ENCODE results near the gene LCN9. TPM values are rescaled to one million over a fixed set of nuclear protein-coding genes. Genes with fewer than 3 reads are reported as not detected.

LCN9 gene
- polyA plus RNA-seq, 2 donors: not detected

DNA sequence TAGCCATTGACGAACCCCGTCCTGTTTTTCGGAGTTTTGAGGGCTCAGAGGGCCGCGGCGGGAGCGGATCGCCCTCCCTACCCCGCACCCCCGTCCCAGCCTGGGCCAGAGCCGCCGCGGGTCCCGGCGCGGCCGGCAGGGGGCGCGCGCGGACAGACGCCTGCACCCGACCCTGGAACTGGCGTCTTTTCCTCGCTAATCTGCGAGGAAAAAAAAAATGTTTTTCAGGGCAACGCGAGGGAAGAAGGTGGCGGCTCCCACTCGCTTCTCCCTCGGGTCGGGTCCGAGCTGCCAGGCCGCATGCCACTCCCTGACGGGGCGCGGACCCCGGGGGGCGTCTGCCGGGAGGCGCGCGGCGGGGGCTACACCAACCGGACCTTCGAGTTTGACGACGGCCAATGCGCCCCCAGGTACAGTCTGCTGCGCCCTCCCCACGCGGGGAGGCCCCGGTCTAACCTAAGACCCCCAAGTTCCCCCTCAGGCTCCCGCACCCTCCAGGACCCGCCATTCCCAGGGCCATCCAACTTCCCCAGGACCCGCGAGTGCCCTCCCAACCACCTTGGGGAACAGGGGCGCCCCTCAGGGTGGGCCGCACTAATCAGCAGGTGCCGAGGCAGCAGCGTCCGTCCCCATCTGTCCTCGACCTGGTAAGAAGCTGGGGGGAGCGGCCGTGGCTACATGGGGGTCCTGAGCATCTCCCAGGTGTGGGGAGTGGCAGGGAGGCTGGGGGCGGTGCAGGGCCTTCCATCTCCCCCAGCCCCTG is 39.0 kb downstream of the LCN9 start, which contains the start of gene KCNT1:
Gene KCNT1 (plus strand): TSS at position 227 of the 763 bp plus-strand sequence. CDS start 74 bp downstream, at position 301.
- Histone ChIP-seq H3K9me3 (ENCODE audit: control insufficient read depth in 2 of 2, insufficient read depth in 1 of 2, low read depth in 1 of 2, low read length in 1 of 2) (no peaks in the 10 kb centered on the region), H3K4me1 (ENCODE audit: control insufficient read depth in 2 of 2, insufficient read depth in 2 of 2, low read length in 1 of 2) (peaks cover 0 to 4% of the 10 kb centered on the region in 2 donors), H3K36me3 (ENCODE audit: control insufficient read depth in 2 of 2, insufficient read depth in 2 of 2, low read length in 1 of 2) (no peaks in the 10 kb centered on the region), H3K27me3 (ENCODE audit: control insufficient read depth in 1 of 2, insufficient read depth in 2 of 2, low read length in 2 of 2) (no peaks in the 10 kb centered on the region), H3K4me3 (ENCODE audit: low read depth in 1 of 2, low read length in 2 of 2) (no peak within 1 kb of the TSS), H3K27ac (ENCODE audit: low read depth in 2 of 2, low read length in 1 of 2) (no peak within 1 kb of the TSS)
- 12 to 13% methylated on average over 66 of the region's 66 CpGs for WGBS, 2 donors

DNA sequence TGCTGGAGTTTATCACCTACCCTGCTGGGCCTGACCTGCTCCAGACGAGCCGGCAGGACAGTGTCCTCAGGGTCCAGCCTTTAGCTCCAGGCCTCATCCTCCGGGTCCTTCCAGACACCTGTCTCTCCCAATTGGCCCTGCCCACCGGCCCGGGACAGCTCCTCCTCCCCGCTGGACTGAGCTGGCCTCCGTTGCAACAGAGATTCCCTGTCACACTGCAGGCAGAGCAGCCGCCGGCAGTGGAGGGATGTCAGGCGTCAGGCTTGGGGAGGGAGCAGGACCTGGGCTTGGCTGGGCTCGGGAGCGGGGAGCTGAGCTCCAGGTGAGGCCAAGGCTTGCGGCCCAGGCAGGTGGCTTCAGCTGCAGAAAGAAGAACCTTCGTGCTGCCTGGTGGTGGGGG is 40.6 kb downstream of the LCN9 start:
- no peaks in the 10 kb centered on the region for H3K36me3 ChIP-seq (ENCODE audit: control insufficient read depth in 2 of 2, insufficient read depth in 2 of 2, low read length in 1 of 2)
- H3K4me3 ChIP-seq (ENCODE audit: low read depth in 1 of 2, low read length in 2 of 2): no peak overlapping the region
- no peak overlapping the region for H3K27ac ChIP-seq (ENCODE audit: low read depth in 2 of 2, low read length in 1 of 2)
- 33 to 39% methylated on average over 14 of the region's 14 CpGs for WGBS, 2 donors
- H3K4me1 ChIP-seq (ENCODE audit: control insufficient read depth in 2 of 2, insufficient read depth in 2 of 2, low read length in 1 of 2): peaks cover 0 to 4% of the 10 kb centered on the region in 2 donors
- no peaks in the 10 kb centered on the region for H3K27me3 ChIP-seq (ENCODE audit: control insufficient read depth in 1 of 2, insufficient read depth in 2 of 2, low read length in 2 of 2)
- no peaks in the 10 kb centered on the region for H3K9me3 ChIP-seq (ENCODE audit: control insufficient read depth in 2 of 2, insufficient read depth in 1 of 2, low read depth in 1 of 2, low read length in 1 of 2)

DNA sequence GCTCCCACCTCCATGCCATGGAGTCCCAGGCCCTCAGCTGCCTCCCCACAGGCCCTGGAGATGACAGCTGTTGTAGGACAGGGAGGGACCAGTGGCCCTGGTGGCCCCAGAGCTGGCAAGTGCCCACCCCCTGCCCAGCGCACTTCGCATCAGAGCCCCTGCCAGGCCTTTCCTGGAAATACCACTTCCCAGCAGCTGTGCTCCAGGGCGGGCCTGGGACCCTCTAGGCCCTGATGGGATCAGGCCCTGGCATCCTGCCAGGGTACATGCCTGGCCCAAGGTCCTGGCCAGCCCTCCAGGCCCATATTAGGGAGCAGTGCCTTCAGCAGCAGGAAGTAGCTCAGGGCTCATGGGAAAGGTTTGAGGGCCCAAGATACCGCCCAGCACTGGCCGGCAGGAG is 41.4 kb downstream of the LCN9 start:
- no peak overlapping the region for H3K4me3 ChIP-seq (ENCODE audit: low read depth in 1 of 2, low read length in 2 of 2)
- H3K27ac ChIP-seq (ENCODE audit: low read depth in 2 of 2, low read length in 1 of 2): no peak overlapping the region
- no peaks in the 10 kb centered on the region for H3K36me3 ChIP-seq (ENCODE audit: control insufficient read depth in 2 of 2, insufficient read depth in 2 of 2, low read length in 1 of 2)
- no peaks in the 10 kb centered on the region for H3K27me3 ChIP-seq (ENCODE audit: control insufficient read depth in 1 of 2, insufficient read depth in 2 of 2, low read length in 2 of 2)
- no peaks in the 10 kb centered on the region for H3K9me3 ChIP-seq (ENCODE audit: control insufficient read depth in 2 of 2, insufficient read depth in 1 of 2, low read depth in 1 of 2, low read length in 1 of 2)
- 71 to 73% methylated on average over 5 of the region's 5 CpGs for WGBS, 2 donors
- H3K4me1 ChIP-seq (ENCODE audit: control insufficient read depth in 2 of 2, insufficient read depth in 2 of 2, low read length in 1 of 2): peaks cover 0 to 4% of the 10 kb centered on the region in 2 donors

DNA sequence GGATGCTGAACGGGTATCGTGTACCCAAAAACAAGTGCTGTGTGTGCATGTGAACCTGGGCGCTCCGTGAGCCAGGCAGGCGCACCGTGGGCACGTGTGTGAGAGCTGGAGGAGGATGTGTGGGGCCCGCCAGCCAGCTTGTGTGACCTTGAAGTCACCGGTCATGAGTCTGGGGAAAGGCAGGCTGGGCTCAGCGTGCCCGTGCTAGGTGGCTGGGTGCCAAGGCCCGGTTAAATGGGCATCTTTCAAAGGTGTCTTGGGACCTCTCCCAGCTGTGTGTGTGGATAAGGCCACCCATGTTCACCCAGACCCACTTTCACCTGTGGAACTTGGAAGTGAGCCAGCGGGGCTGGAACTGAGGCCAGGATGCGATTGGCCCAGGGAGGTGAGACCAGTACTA is 42.3 kb downstream of the LCN9 start:
- peaks cover 0 to 4% of the 10 kb centered on the region in 2 donors for H3K4me1 ChIP-seq (ENCODE audit: control insufficient read depth in 2 of 2, insufficient read depth in 2 of 2, low read length in 1 of 2)
- WGBS, 2 donors: 52 to 57% methylated on average over 14 of the region's 14 CpGs
- H3K9me3 ChIP-seq (ENCODE audit: control insufficient read depth in 2 of 2, insufficient read depth in 1 of 2, low read depth in 1 of 2, low read length in 1 of 2): no peaks in the 10 kb centered on the region
- no peaks in the 10 kb centered on the region for H3K36me3 ChIP-seq (ENCODE audit: control insufficient read depth in 2 of 2, insufficient read depth in 2 of 2, low read length in 1 of 2)
- no peak overlapping the region for H3K27ac ChIP-seq (ENCODE audit: low read depth in 2 of 2, low read length in 1 of 2)
- no peak overlapping the region for H3K4me3 ChIP-seq (ENCODE audit: low read depth in 1 of 2, low read length in 2 of 2)
- no peaks in the 10 kb centered on the region for H3K27me3 ChIP-seq (ENCODE audit: control insufficient read depth in 1 of 2, insufficient read depth in 2 of 2, low read length in 2 of 2)

DNA sequence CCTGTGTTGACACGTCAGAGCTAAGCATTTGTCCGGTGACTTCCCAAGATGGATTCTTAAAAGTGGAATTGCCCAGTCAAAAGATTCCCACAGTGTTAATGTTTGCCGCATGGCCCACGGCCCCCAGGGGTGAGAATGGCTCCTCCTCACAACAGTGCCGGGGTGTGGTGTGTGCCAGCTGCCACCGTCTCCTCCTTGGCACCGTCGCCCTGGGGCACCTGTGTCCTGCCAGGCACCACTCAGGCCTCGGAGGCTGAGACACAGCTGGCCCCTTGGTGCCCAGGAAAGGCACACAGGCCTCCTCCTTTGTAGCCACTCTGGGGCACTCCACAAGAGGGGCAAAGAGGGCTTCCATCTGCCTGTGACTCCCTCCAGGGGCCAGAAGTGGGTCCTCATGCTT is 43.2 kb downstream of the LCN9 start:
- H3K4me1 ChIP-seq (ENCODE audit: control insufficient read depth in 2 of 2, insufficient read depth in 2 of 2, low read length in 1 of 2): peaks cover 0 to 4% of the 10 kb centered on the region in 2 donors
- 50 to 52% methylated on average over 9 of the region's 9 CpGs for WGBS, 2 donors
- H3K9me3 ChIP-seq (ENCODE audit: control insufficient read depth in 2 of 2, insufficient read depth in 1 of 2, low read depth in 1 of 2, low read length in 1 of 2): no peaks in the 10 kb centered on the region
- no peaks in the 10 kb centered on the region for H3K36me3 ChIP-seq (ENCODE audit: control insufficient read depth in 2 of 2, insufficient read depth in 2 of 2, low read length in 1 of 2)
- no peaks in the 10 kb centered on the region for H3K27me3 ChIP-seq (ENCODE audit: control insufficient read depth in 1 of 2, insufficient read depth in 2 of 2, low read length in 2 of 2)
- no peak overlapping the region for H3K27ac ChIP-seq (ENCODE audit: low read depth in 2 of 2, low read length in 1 of 2)
- no peak overlapping the region for H3K4me3 ChIP-seq (ENCODE audit: low read depth in 1 of 2, low read length in 2 of 2)

DNA sequence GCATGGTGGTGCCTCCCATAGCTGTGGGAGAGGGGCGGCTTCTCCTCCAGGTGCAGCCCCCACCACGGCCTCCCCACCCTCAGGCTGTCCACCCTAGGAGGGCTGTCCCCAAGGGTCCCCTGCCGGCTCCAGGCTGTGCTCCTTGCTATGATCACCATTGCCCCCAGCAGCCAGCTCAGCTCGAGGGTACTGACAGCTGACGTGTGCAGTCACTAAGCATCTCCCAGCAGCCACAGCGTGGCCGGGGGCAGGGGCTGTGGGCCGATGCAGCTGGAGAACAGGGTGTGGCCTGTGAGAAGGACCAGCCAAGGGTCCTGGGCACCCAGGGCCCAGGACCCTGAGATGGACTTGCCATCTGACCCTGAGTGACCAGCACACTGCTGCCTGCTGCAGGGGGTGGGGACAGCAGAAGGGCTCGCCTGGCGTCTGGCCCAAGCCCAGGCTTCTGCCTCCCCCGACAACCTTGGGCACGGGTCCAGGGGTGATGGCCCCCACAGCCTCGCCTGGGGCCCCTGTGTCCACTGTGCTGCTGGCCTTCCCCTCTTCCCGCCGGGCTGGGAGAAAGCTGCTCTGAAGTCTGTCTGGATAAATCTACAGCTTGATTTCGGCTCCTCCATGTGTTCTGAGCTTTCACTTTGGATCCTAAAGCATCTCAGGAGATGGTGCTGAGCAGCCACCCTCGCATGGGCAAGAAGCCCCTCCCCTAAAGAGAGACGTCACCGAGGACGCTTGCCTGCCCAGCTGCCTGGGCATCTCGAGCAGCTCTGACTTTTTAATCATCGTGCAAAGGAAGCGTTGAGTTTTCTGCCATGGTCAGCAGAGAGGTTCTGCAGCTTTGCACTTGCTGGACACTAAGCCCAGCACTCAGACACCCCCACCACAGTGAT is 44.4 kb downstream of the LCN9 start:
- Histone ChIP-seq H3K9me3 (ENCODE audit: control insufficient read depth in 2 of 2, insufficient read depth in 1 of 2, low read depth in 1 of 2, low read length in 1 of 2) (no peaks in the 10 kb centered on the region), H3K4me3 (ENCODE audit: low read depth in 1 of 2, low read length in 2 of 2) (no peak overlapping the region), H3K27ac (ENCODE audit: low read depth in 2 of 2, low read length in 1 of 2) (no peak overlapping the region), H3K4me1 (ENCODE audit: control insufficient read depth in 2 of 2, insufficient read depth in 2 of 2, low read length in 1 of 2) (no peaks in the 10 kb centered on the region), H3K36me3 (ENCODE audit: control insufficient read depth in 2 of 2, insufficient read depth in 2 of 2, low read length in 1 of 2) (no peaks in the 10 kb centered on the region), H3K27me3 (ENCODE audit: control insufficient read depth in 1 of 2, insufficient read depth in 2 of 2, low read length in 2 of 2) (no peaks in the 10 kb centered on the region)
- WGBS, 2 donors: 36% methylated on average over 22 to 23 of the region's 23 CpGs

DNA sequence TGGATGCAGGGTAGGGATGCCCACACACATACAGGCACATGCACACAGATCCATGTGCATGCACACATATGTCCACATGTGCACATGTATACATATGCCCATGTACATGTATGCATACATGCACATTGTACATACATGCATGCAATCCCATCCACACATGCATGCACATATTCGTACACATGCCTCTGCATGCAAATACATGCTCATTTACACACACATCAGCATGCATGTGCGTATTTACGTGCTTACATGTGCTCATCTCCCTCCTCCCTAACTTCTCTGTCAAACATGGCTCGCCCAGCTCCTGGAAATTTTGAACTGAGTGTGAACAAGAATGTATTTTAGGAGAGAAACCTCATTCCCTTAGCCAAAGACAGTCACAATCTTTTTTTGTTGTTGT is 45.1 kb downstream of the LCN9 start:
- Histone ChIP-seq H3K4me3 (ENCODE audit: low read depth in 1 of 2, low read length in 2 of 2) (no peak overlapping the region), H3K9me3 (ENCODE audit: control insufficient read depth in 2 of 2, insufficient read depth in 1 of 2, low read depth in 1 of 2, low read length in 1 of 2) (no peaks in the 10 kb centered on the region), H3K36me3 (ENCODE audit: control insufficient read depth in 2 of 2, insufficient read depth in 2 of 2, low read length in 1 of 2) (no peaks in the 10 kb centered on the region), H3K4me1 (ENCODE audit: control insufficient read depth in 2 of 2, insufficient read depth in 2 of 2, low read length in 1 of 2) (no peaks in the 10 kb centered on the region), H3K27me3 (ENCODE audit: control insufficient read depth in 1 of 2, insufficient read depth in 2 of 2, low read length in 2 of 2) (peaks cover 0 to 5% of the 10 kb centered on the region in 2 donors), H3K27ac (ENCODE audit: low read depth in 2 of 2, low read length in 1 of 2) (no peak overlapping the region)
- WGBS, 2 donors: 74 to 86% methylated on average over 4 of the region's 4 CpGs

DNA sequence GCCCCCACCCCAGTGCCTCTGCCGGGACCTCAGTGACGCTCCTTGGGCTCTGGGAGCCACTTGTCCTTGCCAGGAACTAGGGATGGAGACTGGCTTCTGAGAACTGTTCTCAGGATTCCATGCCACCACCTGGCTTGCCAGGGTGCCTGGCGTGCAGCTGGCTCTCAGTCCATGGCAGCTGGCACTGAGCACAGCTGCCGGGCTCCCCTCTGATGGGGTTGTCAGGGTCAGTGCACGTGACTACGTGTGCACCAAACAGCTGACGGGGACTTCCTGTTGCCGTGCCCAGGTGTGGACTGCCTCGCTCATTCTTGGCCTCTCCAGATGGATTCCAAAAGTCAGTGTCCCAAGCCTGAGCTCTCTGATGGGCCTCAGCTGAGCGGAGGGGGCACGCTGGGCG is 48.3 kb downstream of the LCN9 start:
- H3K4me1 ChIP-seq (ENCODE audit: control insufficient read depth in 2 of 2, insufficient read depth in 2 of 2, low read length in 1 of 2): no peaks in the 10 kb centered on the region
- H3K4me3 ChIP-seq (ENCODE audit: low read depth in 1 of 2, low read length in 2 of 2): no peak overlapping the region
- H3K36me3 ChIP-seq (ENCODE audit: control insufficient read depth in 2 of 2, insufficient read depth in 2 of 2, low read length in 1 of 2): no peaks in the 10 kb centered on the region
- no peaks in the 10 kb centered on the region for H3K9me3 ChIP-seq (ENCODE audit: control insufficient read depth in 2 of 2, insufficient read depth in 1 of 2, low read depth in 1 of 2, low read length in 1 of 2)
- WGBS, 2 donors: 74 to 79% methylated on average over 12 of the region's 12 CpGs
- H3K27me3 ChIP-seq (ENCODE audit: control insufficient read depth in 1 of 2, insufficient read depth in 2 of 2, low read length in 2 of 2): peaks cover 0 to 16% of the 10 kb centered on the region in 2 donors
- no peak overlapping the region for H3K27ac ChIP-seq (ENCODE audit: low read depth in 2 of 2, low read length in 1 of 2)

DNA sequence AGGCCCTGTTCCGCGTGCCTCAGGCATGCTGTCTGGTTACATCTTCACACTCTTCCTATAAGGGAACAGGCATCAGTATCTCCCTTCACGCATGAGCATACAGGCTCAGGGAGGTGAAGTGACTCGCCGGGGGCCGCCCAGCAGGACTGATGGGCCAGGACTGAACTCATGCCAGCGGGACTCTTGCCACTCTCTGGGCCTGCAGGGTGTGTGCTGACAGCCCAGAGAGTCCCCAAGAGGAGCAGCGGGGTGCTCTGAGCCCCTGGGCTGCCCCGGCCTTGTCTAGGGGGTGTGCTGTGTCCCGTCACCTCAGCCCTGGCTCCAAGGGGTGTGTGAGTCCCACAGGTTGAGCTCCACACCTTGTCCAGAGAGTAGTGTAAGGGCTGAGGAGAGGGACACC is 48.8 kb downstream of the LCN9 start:
- Histone ChIP-seq H3K36me3 (ENCODE audit: control insufficient read depth in 2 of 2, insufficient read depth in 2 of 2, low read length in 1 of 2) (no peaks in the 10 kb centered on the region), H3K27ac (ENCODE audit: low read depth in 2 of 2, low read length in 1 of 2) (no peak overlapping the region), H3K4me1 (ENCODE audit: control insufficient read depth in 2 of 2, insufficient read depth in 2 of 2, low read length in 1 of 2) (no peaks in the 10 kb centered on the region), H3K27me3 (ENCODE audit: control insufficient read depth in 1 of 2, insufficient read depth in 2 of 2, low read length in 2 of 2) (peaks cover 0 to 16% of the 10 kb centered on the region in 2 donors), H3K9me3 (ENCODE audit: control insufficient read depth in 2 of 2, insufficient read depth in 1 of 2, low read depth in 1 of 2, low read length in 1 of 2) (no peaks in the 10 kb centered on the region), H3K4me3 (ENCODE audit: low read depth in 1 of 2, low read length in 2 of 2) (no peak overlapping the region)
- WGBS, 2 donors: 72 to 74% methylated on average over 10 of the region's 10 CpGs

Measured in esophagus (tissue), 2 donors.